Keratinocyte (primary cell): ENCODE data around the gene SIK3. TPM values are rescaled to one million over a fixed set of nuclear protein-coding genes. Genes with fewer than 3 reads are reported as not detected.
A peak's percentile ranks its signal among the peaks of the same experiment; 100 is the strongest.

Experiments used
- DNase-seq: peaks from one replicate; pipeline ENCODE4 v3.0.0-alpha.2; 2011; ENCODE audit warnings: low read depth, missing footprints, low spot score
- FAIRE-seq: peaks from 2 replicates; lab custom pipeline; 2011; peaks lifted over from hg19 to GRCh38; lab: Jason Lieb, UNC
- H2AFZ ChIP-seq: 2 replicates; pipeline ENCODE4 v1.6.0; 2012; ENCODE audit warnings: low read length, control low read depth, inconsistent platforms; ENCODE audit not compliant: control insufficient read depth
- H3K27ac ChIP-seq: 2 replicates; pipeline ENCODE4 v1.5.1; 2011; ENCODE audit warnings: low read length; ENCODE audit not compliant: control insufficient read depth, insufficient read depth
- H3K27me3 ChIP-seq: 3 replicates; pipeline ENCODE4 v1.6.0; 2011; ENCODE audit warnings: low read length; ENCODE audit not compliant: control insufficient read depth, insufficient read depth; ENCODE audit errors: extremely low read depth
- H3K36me3 ChIP-seq, 2 experiments: 2 replicates in 1 of 2; 3 replicates in 1 of 2; pipeline ENCODE4 v1.5.1; 2011; ENCODE audit warnings: low read length in 2 of 2, mild to moderate bottlenecking in 1 of 2; ENCODE audit not compliant: control insufficient read depth in 2 of 2, insufficient read depth in 2 of 2; ENCODE audit errors: extremely low read depth in 1 of 2
- H3K4me1 ChIP-seq: 3 replicates; pipeline ENCODE4 v1.5.1; 2011; ENCODE audit warnings: low read length; ENCODE audit not compliant: control insufficient read depth, insufficient read depth; ENCODE audit errors: extremely low read depth
- H3K4me2 ChIP-seq: 3 replicates; pipeline ENCODE4 v1.6.0; 2011; ENCODE audit warnings: low read depth, low read length; ENCODE audit not compliant: control insufficient read depth, insufficient read depth; ENCODE audit errors: extremely low read depth
- H3K4me3 ChIP-seq, 3 experiments: fragments of 200-600 bp in 1 of 3; sonication (generic) in 1 of 3; 2 replicates in 2 of 3; 3 replicates in 1 of 3; pipeline ENCODE4 v1.5.1; 2011 to 2016; ENCODE audit warnings: low read length in 3 of 3, mild to moderate bottlenecking in 3 of 3, control low read depth in 2 of 3, inconsistent platforms in 1 of 3, low read depth in 1 of 3, mixed read lengths in 1 of 3, mixed run types in 1 of 3, moderate library complexity in 1 of 3; ENCODE audit not compliant: control insufficient read depth in 2 of 3, insufficient read depth in 2 of 3; ENCODE audit errors: extremely low read depth in 1 of 3
- H3K79me2 ChIP-seq: 2 replicates; pipeline ENCODE4 v1.6.0; 2012; ENCODE audit warnings: low read length; ENCODE audit not compliant: control insufficient read depth, insufficient read depth
- H3K9ac ChIP-seq: 3 replicates; pipeline ENCODE4 v1.6.0; 2011; ENCODE audit warnings: low read length; ENCODE audit not compliant: control insufficient read depth, insufficient read depth; ENCODE audit errors: extremely low read depth
- H3K9me1 ChIP-seq: 3 replicates; pipeline ENCODE4 v1.6.0; 2011; ENCODE audit warnings: low read length; ENCODE audit not compliant: control insufficient read depth, insufficient read depth; ENCODE audit errors: extremely low read depth
- H3K9me3 ChIP-seq: 2 replicates; pipeline ENCODE4 v1.5.1; 2012; ENCODE audit warnings: low read depth, low read length; ENCODE audit not compliant: control insufficient read depth
- H4K20me1 ChIP-seq: 3 replicates; pipeline ENCODE4 v1.6.0; 2011; ENCODE audit warnings: low read length; ENCODE audit not compliant: control insufficient read depth, insufficient read depth; ENCODE audit errors: extremely low read depth
- CTCF ChIP-seq, 3 experiments: IDR thresholded peaks in 1 of 3; conservative IDR thresholded peaks in 1 of 3; optimal IDR thresholded peaks in 1 of 3; 2 replicates in 2 of 3; 3 replicates in 1 of 3; pipeline versions ENCODE3 to v1.5.1; 2011; ENCODE audit warnings: low read length in 3 of 3, mild to moderate bottlenecking in 3 of 3, moderate library complexity in 2 of 3, control low read depth in 1 of 3, inconsistent platforms in 1 of 3; ENCODE audit not compliant: insufficient read depth in 2 of 3; ENCODE audit errors: extremely low read depth in 1 of 3
- EZH2 ChIP-seq: IDR thresholded peaks from one replicate; pipeline ENCODE4 v1.6.1; 2012; ENCODE audit warnings: inconsistent platforms, mild to moderate bottlenecking, low read length, moderate library complexity
- dilution Hi-C: fragments of 300-500 bp; cut with MboI; formaldehyde crosslinking; loops from one replicate; pipeline ENCODE4 v1.7.0; 2020; ENCODE audit warnings: low sequenced_read_pairs; ENCODE audit not compliant: extremely low pct_ligation_motif_present
- polyA plus RNA-seq, 5 experiments: library from polyadenylated mRNA; depleted of rRNA in 3 of 5; stranded (reverse) in 3 of 5; stranded (forward) in 1 of 5; unstranded in 1 of 5; fragments of >200 nt; gene quantifications; 1 replicate in 1 of 5; 2 replicates in 3 of 5; 3 replicates in 1 of 5; pipeline versions ENCODE4 v1.2.1 to v1.2.3, GENCODE V29; 2011 to 2012; ENCODE audit warnings: missing spikeins in 2 of 5, low read depth in 1 of 5, low replicate concordance in 1 of 5

SIK3 gene
- polyA plus RNA-seq, 1 donor (not counting 4 experiments of a cell fraction or from before 2014, with no cell fraction given): 8.2 TPM

- Histone ChIP-seq H3K36me3 (no peaks in the 10 kb centered on the region), H3K27ac (no peak overlapping the region), H3K9me1 (no peaks in the 10 kb centered on the region), H2AFZ (no peak overlapping the region), H3K4me1 (peaks cover 33% of the 10 kb centered on the region), H3K4me3 (no peak overlapping the region), H3K9me3 (no peaks in the 10 kb centered on the region), H3K4me2 (no peak overlapping the region), H3K79me2 (peaks cover 46% of the 10 kb centered on the region), H3K27me3 (no peaks in the 10 kb centered on the region), H3K9ac (no peak overlapping the region), H4K20me1 (no peaks in the 10 kb centered on the region)
- dilution Hi-C loops: no loop called here
- TF ChIP-seq CTCF (optimal IDR thresholded peaks at IDR 0.05 in 1 of 3, IDR thresholded peaks at IDR 0.05 in 1 of 3, conservative IDR thresholded peaks at IDR 0.05 in 1 of 3; ENCODE audit: extremely low read depth in 1 of 3, insufficient read depth in 2 of 3, low read length in 3 of 3) (no peak), EZH2 (no peak)
- FAIRE-seq (no peak), DNase-seq (no peak)
Observed at GRCh38 chr11:116990811-116991210, 107.4 kb downstream of the SIK3 start.

- dilution Hi-C loops: no loop called here
- Histone ChIP-seq H3K4me1 (peaks cover 40% of the 10 kb centered on the region), H4K20me1 (no peaks in the 10 kb centered on the region), H2AFZ (no peak overlapping the region), H3K9me3 (no peaks in the 10 kb centered on the region), H3K27me3 (no peaks in the 10 kb centered on the region), H3K36me3 (no peaks in the 10 kb centered on the region), H3K9ac (no peak overlapping the region), H3K79me2 (peaks cover 45% of the 10 kb centered on the region), H3K4me3 (no peak overlapping the region), H3K9me1 (no peaks in the 10 kb centered on the region), H3K4me2 (peak overlapping the region; percentile 43), H3K27ac (peak overlapping the region; percentile 9)
- DNase-seq (no peak), FAIRE-seq (peak; percentile 90)
- no peak for TF ChIP-seq CTCF (optimal IDR thresholded peaks at IDR 0.05 in 1 of 3, IDR thresholded peaks at IDR 0.05 in 1 of 3, conservative IDR thresholded peaks at IDR 0.05 in 1 of 3; ENCODE audit: extremely low read depth in 1 of 3, insufficient read depth in 2 of 3, low read length in 3 of 3)
- TF ChIP-seq EZH2: no peak
Observed at GRCh38 chr11:116990061-116990473, 108.2 kb downstream of the SIK3 start.
